ENCODE measurements around the gene ADGRA3. TPM values are rescaled to one million over a fixed set of nuclear protein-coding genes. Genes with fewer than 3 reads are reported as not detected.

Gene ADGRA3
- total RNA-seq, 3 donors from 2014 or later (not counting 1 experiment from before 2014, with no cell fraction given): 5.5 to 15.8 (median 8.2) TPM

GRCh38 chr4:22345678-22346077 lies 170.2 kb downstream of the ADGRA3 start:
- TF ChIP-seq, protein P1, sequence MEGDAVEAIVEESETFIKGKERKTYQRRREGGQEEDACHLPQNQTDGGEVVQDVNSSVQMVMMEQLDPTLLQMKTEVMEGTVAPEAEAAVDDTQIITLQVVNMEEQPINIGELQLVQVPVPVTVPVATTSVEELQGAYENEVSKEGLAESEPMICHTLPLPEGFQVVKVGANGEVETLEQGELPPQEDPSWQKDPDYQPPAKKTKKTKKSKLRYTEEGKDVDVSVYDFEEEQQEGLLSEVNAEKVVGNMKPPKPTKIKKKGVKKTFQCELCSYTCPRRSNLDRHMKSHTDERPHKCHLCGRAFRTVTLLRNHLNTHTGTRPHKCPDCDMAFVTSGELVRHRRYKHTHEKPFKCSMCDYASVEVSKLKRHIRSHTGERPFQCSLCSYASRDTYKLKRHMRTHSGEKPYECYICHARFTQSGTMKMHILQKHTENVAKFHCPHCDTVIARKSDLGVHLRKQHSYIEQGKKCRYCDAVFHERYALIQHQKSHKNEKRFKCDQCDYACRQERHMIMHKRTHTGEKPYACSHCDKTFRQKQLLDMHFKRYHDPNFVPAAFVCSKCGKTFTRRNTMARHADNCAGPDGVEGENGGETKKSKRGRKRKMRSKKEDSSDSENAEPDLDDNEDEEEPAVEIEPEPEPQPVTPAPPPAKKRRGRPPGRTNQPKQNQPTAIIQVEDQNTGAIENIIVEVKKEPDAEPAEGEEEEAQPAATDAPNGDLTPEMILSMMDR (IDR thresholded peaks at IDR 0.05): no peak
- Mint-ChIP-seq H3K4me3 (no peak overlapping the region), H3K9me3 (peaks cover 0 to 2% of the 10 kb centered on the region in 2 donors), H3K36me3 (no peaks in the 10 kb centered on the region), H3K27ac (no peak overlapping the region), H3K27me3 (ENCODE audit: low read depth in 2 of 2) (no peaks in the 10 kb centered on the region), H3K4me1 (no peaks in the 10 kb centered on the region)
- H3K36me3 ChIP-seq (ENCODE audit: control insufficient read depth, insufficient read depth, low read length): no peaks in the 10 kb centered on the region
- intact Hi-C loops (cut with micrococcal nuclease): no loop called here
- ATAC-seq (no peak), DNase-seq (no peak)
- no peaks in the 10 kb centered on the region for H3K4me1 ChIP-seq (ENCODE audit: control insufficient read depth, insufficient read depth, low read length)
- H3K4me3 ChIP-seq (ENCODE audit: low read length): no peak overlapping the region
- no peaks in the 10 kb centered on the region for H3K27me3 ChIP-seq (ENCODE audit: control insufficient read depth, insufficient read depth, low read length)
- no peak overlapping the region for H3K27ac ChIP-seq (ENCODE audit: low read length)
- H3K9me3 ChIP-seq (ENCODE audit: control insufficient read depth, insufficient read depth, low read length): no peaks in the 10 kb centered on the region
- WGBS (ENCODE audit: insufficient coverage): 100% methylated on average over 1 of the region's 1 CpG

- WGBS (ENCODE audit: insufficient coverage): 56% methylated on average over 1 of the region's 1 CpG
- Mint-ChIP-seq H3K9me3 (peaks cover 0 to 2% of the 10 kb centered on the region in 2 donors), H3K36me3 (no peaks in the 10 kb centered on the region), H3K4me1 (no peaks in the 10 kb centered on the region), H3K27me3 (ENCODE audit: low read depth in 2 of 2) (no peaks in the 10 kb centered on the region), H3K27ac (no peak overlapping the region), H3K4me3 (no peak overlapping the region)
- H3K4me3 ChIP-seq (ENCODE audit: low read length): no peak overlapping the region
- H3K36me3 ChIP-seq (ENCODE audit: control insufficient read depth, insufficient read depth, low read length): no peaks in the 10 kb centered on the region
- no peaks in the 10 kb centered on the region for H3K27me3 ChIP-seq (ENCODE audit: control insufficient read depth, insufficient read depth, low read length)
- no peaks in the 10 kb centered on the region for H3K9me3 ChIP-seq (ENCODE audit: control insufficient read depth, insufficient read depth, low read length)
- ATAC-seq (no peak), DNase-seq (no peak)
- intact Hi-C loops (cut with micrococcal nuclease): no loop called here
- H3K27ac ChIP-seq (ENCODE audit: low read length): no peak overlapping the region
- H3K4me1 ChIP-seq (ENCODE audit: control insufficient read depth, insufficient read depth, low read length): no peaks in the 10 kb centered on the region
- TF ChIP-seq, protein P1 (IDR thresholded peaks at IDR 0.05): no peak
Observed at GRCh38 chr4:22345055-22345454, 170.8 kb downstream of the ADGRA3 start.

DNA sequence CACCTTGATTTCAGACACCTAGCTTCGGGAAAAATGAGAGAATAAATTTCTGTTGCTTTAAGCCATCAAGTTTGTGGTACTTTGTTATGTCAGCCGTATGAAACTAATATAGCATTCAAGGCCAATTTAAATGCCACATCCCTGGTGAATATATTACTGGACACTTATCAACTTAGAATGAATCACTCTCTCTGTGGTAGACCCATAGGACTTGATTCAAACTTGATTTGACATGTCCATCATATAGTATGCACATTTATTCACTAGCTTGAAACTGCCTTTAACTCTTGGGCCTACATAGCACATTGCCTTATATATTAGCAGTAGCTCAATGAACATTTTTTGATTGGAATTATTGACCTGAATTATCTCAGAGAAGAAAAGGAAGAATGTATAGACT lies 172.3 kb downstream of the ADGRA3 start:
- Histone ChIP-seq H3K27me3 (ENCODE audit: control insufficient read depth, insufficient read depth, low read length) (no peaks in the 10 kb centered on the region), H3K4me3 (ENCODE audit: low read length) (no peak overlapping the region), H3K9me3 (ENCODE audit: control insufficient read depth, insufficient read depth, low read length) (no peaks in the 10 kb centered on the region), H3K36me3 (ENCODE audit: control insufficient read depth, insufficient read depth, low read length) (no peaks in the 10 kb centered on the region), H3K27ac (ENCODE audit: low read length) (no peak overlapping the region), H3K4me1 (ENCODE audit: control insufficient read depth, insufficient read depth, low read length) (no peaks in the 10 kb centered on the region)
- H3K36me3 Mint-ChIP-seq: no peaks in the 10 kb centered on the region
- no peak overlapping the region for H3K27ac Mint-ChIP-seq
- WGBS (ENCODE audit: insufficient coverage): 86% methylated on average over 2 of the region's 2 CpGs
- TF ChIP-seq, protein P1 (IDR thresholded peaks at IDR 0.05): no peak
- no peaks in the 10 kb centered on the region for H3K4me1 Mint-ChIP-seq
- ATAC-seq: no peak
- H3K27me3 Mint-ChIP-seq (ENCODE audit: low read depth in 2 of 2): no peaks in the 10 kb centered on the region
- intact Hi-C loops (cut with micrococcal nuclease): no loop called here
- peaks cover 0 to 2% of the 10 kb centered on the region in 2 donors for H3K9me3 Mint-ChIP-seq
- H3K4me3 Mint-ChIP-seq: no peak overlapping the region
- DNase-seq: no peak

DNA sequence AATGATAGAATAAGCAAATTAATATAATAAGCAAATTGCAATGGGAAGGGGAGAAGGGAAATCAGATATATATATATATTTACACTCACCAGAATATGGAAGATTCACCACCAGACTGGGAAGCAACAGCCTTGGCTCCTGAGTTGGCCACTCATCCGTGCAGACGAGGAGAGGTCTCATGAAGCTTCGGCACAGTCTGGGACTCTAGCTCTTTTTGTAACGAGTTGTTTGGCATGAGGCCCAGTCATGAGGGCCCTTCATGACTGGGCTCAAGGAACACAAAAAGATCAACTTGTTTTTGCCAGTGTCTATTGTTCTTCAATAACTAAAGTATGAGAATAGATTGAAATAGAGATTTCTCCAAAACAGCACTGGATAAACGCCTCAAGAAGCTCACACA lies 176.4 kb downstream of the ADGRA3 start:
- H3K9me3 ChIP-seq (ENCODE audit: control insufficient read depth, insufficient read depth, low read length): no peaks in the 10 kb centered on the region
- peaks cover 4% of the 10 kb centered on the region in 2 donors for H3K9me3 Mint-ChIP-seq
- no peaks in the 10 kb centered on the region for H3K4me1 ChIP-seq (ENCODE audit: control insufficient read depth, insufficient read depth, low read length)
- no peak overlapping the region for H3K4me3 Mint-ChIP-seq
- no peaks in the 10 kb centered on the region for H3K27me3 Mint-ChIP-seq (ENCODE audit: low read depth in 2 of 2)
- H3K27ac ChIP-seq (ENCODE audit: low read length): no peak overlapping the region
- no peaks in the 10 kb centered on the region for H3K27me3 ChIP-seq (ENCODE audit: control insufficient read depth, insufficient read depth, low read length)
- intact Hi-C loops (cut with micrococcal nuclease): no loop called here
- no peak overlapping the region for H3K4me3 ChIP-seq (ENCODE audit: low read length)
- no peak for DNase-seq
- H3K27ac Mint-ChIP-seq: no peak overlapping the region
- no peak for ATAC-seq
- no peaks in the 10 kb centered on the region for H3K36me3 ChIP-seq (ENCODE audit: control insufficient read depth, insufficient read depth, low read length)
- TF ChIP-seq, protein P1 (IDR thresholded peaks at IDR 0.05): no peak
- no peaks in the 10 kb centered on the region for H3K36me3 Mint-ChIP-seq
- no peaks in the 10 kb centered on the region for H3K4me1 Mint-ChIP-seq
- WGBS (ENCODE audit: insufficient coverage): 81% methylated on average over 5 of the region's 5 CpGs

All from natural killer cell (primary cell).